Measurements from ENCODE around the gene FKBP5.

FKBP5 gene

GRCh38 chr6:35727935-35728682, 39.4 kb upstream of the FKBP5 start:
- no peak for TF ChIP-seq CTCF (conservative IDR thresholded peaks at IDR 0.05; ENCODE audit: control insufficient read depth, insufficient read depth, low read depth, low read length)
- peak overlapping the region; percentile 48 for H3K4me3 ChIP-seq (ENCODE audit: control insufficient read depth, low read depth, low read length)
- peak; percentile 97 for DNase-seq (ENCODE audit: low read depth)

GRCh38 chr6:35727231-35727934, 38.7 kb upstream of the FKBP5 start:
- TF ChIP-seq CTCF (conservative IDR thresholded peaks at IDR 0.05; ENCODE audit: control insufficient read depth, insufficient read depth, low read depth, low read length) = no peak
- peak overlapping the region; percentile 48 for H3K4me3 ChIP-seq (ENCODE audit: control insufficient read depth, low read depth, low read length)
- peak; percentile 96 for DNase-seq (ENCODE audit: low read depth)

GRCh38 chr6:35725721-35726438, 37.2 kb upstream of the FKBP5 start:
- no peak for TF ChIP-seq CTCF (conservative IDR thresholded peaks at IDR 0.05; ENCODE audit: control insufficient read depth, insufficient read depth, low read depth, low read length)
- DNase-seq (ENCODE audit: low read depth) = peak; percentile 72
- H3K4me3 ChIP-seq (ENCODE audit: control insufficient read depth, low read depth, low read length) = no peak overlapping the region

GRCh38 chr6:35725081-35725708, 36.5 kb upstream of the FKBP5 start:
- H3K4me3 ChIP-seq (ENCODE audit: control insufficient read depth, low read depth, low read length) = no peak overlapping the region
- no peak for DNase-seq (ENCODE audit: low read depth)
- TF ChIP-seq CTCF (conservative IDR thresholded peaks at IDR 0.05; ENCODE audit: control insufficient read depth, insufficient read depth, low read depth, low read length) = no peak

GRCh38 chr6:35724471-35724870, 35.8 kb upstream of the FKBP5 start:
- no peak overlapping the region for H3K4me3 ChIP-seq (ENCODE audit: control insufficient read depth, low read depth, low read length)
- no peak for TF ChIP-seq CTCF (conservative IDR thresholded peaks at IDR 0.05; ENCODE audit: control insufficient read depth, insufficient read depth, low read depth, low read length)
- no peak for DNase-seq (ENCODE audit: low read depth)

- no peak for DNase-seq (ENCODE audit: low read depth)
- no peak overlapping the region for H3K4me3 ChIP-seq (ENCODE audit: control insufficient read depth, low read depth, low read length)
- TF ChIP-seq CTCF (conservative IDR thresholded peaks at IDR 0.05; ENCODE audit: control insufficient read depth, insufficient read depth, low read depth, low read length) = no peak
Measured at GRCh38 chr6:35724059-35724458, 35.3 kb upstream of the FKBP5 start.
